COR-L47 (cell line): ENCODE data around the gene IPO11.

Source experiments
- DNase-seq: peaks from one replicate; lab custom pipeline; 2025; lab: John Stamatoyannopoulos, UW

The IPO11 gene

DNA sequence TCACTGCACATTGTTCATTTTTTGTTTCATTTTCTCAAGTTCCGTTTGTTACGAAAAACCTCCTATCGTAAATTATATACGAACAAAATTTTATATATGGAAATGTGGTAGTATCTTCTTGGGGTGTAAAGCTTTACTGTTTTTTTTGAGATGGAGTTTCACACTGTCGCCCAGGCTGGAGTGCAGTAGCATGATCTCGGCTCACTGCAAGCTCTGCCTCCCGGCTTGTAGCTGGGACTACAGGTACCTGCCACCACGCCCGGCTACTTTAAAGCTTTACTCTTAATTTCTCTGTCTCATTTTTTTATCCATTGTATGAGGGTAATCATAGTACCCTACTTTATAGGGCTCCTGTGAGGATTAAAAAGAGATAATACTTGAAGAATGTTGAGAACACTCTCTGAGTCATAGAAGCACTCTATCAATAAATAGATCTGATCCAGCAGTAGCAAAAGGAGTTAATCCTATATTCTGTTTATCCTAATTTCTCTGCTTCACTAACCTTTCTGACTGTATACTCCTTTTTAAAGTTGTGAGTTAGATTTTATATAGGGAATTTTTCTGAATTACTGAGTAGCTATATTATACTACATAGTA lies 160.5 kb downstream of the IPO11 start:
- no peak for DNase-seq

DNA sequence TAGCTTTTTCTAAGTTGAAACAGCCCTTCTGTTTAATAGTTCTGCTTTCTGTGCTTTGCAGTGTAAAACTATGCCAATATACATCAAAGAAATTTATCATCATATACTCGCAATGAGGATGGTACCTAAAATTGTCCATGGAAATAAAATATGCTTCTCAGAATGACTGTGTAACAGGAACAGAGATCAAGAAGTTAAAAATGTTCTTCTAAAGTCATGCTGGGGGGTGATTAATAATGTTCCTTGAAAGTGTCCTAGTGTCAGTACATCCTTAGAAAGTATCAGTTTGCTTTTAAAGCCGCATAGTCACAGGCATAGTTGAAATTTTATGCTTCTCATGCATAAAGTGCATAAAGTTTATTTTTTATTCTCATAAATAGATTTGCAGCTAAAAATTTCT lies 162.0 kb downstream of the IPO11 start:
- DNase-seq: no peak

DNA sequence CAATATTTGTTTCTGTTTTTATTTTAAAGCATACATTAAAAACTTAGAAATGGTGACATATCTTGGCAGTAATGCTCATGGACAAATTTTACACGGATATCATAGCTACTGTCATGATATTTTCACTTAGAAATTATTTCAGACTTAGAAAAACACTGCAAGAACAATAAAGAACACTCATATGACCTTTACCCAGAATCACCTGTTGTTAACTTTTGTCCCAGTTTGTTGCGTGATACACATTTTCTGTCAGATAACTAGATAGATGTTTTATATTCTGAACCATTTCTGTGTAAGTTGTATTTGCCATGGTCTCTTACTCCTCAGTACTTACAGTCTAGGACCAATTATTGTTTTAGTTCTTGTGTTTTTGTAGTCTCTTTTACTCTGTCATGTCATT lies 162.5 kb downstream of the IPO11 start:
- no peak for DNase-seq

DNA sequence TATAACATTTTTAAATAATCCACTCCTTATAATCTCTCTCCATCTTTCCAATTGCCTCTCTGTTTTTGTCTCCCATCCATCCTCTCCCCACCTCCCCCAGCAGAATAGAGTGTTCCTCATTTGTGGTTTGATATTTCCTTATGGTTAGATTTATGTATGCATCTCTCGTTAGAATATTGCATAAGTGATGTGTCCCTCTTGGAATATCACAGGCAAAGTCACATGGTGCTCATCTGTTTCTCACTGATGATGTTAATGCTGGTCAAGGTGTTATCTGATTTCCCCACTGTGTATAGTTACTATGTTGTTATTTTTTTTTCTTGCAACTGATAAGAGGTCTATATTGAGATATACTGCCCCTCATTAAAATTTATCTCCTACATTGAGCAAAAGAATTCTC lies 162.9 kb downstream of the IPO11 start:
- no peak for DNase-seq

DNA sequence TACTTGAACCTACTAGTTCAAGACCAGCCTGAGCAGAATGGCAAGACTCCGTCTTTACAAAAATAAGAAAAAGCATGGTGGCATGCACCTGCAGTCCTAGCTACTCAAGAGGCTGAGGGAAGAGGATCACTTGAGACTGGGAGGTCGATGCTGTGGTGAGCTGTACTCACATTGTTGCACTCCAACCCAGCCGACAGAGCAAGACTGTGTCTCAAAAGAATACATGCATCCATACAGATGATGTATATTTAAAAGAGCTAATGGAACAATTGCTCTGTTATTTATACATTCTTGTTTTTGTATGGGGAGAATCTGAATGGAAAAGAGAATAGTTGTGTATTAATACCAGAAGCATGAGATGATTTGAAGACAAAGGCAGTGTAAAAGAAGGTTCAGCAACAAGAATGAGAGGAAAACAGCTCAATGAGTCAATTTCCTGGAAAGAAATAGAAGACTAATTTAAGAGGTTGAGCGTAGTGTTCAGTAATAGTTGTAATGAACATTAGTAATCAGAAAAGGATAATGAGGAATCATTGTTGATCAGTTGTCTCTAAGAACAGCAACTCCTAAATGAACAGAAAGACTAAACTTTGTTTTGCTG lies 164.1 kb downstream of the IPO11 start:
- DNase-seq: no peak

DNA sequence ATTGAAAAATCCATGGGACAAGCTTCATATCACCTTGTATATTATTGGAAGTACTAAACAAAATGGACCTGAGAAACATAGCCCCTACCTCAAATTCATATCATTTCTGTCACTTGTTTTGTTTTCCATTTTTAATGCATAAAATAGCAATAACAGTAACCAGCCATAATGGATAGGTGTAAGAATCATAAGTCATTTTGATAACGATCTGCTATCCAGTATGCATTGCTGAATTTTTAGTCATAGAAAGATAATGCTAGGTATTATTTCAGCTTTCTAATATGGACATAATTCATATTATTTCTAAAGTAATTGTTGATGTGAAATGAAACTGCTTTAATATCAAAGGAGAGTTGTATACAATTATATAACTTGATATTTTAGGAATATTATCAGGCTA lies 164.9 kb downstream of the IPO11 start:
- no peak for DNase-seq

DNA sequence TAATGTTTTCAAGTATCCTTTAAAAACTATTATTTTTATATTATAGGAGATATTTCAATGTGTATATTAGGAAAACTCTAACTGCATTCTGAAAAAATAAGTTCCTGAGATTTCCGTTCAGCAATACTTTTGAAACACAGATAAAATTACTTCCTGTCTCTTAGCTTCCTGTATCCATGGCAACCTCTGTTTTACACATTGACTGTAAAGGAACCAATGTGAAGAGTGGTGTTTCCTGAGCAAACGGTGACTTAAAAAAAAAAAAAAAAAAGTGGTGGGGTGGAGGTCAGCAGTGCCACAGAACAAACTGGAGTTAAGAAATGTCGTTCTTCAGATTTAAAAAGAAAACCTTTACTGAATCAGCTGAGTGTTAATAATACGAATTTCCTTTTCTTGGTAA lies 166.0 kb downstream of the IPO11 start, which contains the start of gene LRRC70:
LRRC70 (plus strand) TSS at position 280 of the 400 bp plus-strand sequence. CDS start 620 bp downstream, outside the sequence.
- DNase-seq: no peak

DNA sequence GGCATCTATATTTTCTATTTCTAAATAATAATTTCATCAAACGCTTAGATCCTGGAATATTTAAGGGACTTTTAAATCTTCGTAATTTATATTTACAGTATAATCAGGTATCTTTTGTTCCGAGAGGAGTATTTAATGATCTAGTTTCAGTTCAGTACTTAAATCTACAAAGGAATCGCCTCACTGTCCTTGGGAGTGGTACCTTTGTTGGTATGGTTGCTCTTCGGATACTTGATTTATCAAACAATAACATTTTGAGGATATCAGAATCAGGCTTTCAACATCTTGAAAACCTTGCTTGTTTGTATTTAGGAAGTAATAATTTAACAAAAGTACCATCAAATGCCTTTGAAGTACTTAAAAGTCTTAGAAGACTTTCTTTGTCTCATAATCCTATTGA lies 167.2 kb downstream of the IPO11 start:
- no peak for DNase-seq

DNA sequence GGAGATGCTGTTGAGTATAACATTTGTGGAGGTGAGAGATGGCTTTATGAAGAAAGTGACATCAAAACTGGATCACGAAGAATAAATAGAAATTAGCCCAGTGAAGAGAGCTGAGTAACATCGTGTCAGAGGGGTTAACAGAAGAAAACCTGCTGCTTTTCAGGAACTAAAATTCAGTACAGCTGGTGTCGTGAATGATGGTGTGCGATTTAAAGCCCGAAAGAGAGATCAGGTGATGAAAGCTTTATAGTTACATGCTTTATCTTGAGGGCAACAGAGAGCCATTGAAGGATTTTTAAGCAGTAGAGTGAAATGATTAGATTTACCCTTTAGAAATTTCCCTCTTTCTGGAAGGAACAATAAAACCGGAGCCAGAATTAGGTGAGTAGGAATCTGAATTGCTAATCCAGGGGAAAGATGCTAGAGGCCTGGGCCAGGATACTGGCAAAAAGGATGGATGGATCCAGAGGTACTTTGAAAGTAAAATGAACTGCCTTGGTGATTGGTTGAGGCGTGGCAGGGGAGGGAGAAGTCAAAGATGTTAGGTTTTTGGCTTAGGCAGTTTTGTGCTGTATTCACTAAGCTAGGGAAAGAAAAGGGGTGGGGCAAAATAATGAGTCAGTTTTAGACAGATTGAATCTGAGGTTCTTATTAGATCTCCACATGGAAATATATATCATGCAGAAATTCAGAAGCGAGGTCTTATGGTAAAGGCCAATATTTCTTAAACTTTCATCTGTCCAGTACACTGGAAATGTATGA lies 169.5 kb downstream of the IPO11 start:
- DNase-seq: no peak

DNA sequence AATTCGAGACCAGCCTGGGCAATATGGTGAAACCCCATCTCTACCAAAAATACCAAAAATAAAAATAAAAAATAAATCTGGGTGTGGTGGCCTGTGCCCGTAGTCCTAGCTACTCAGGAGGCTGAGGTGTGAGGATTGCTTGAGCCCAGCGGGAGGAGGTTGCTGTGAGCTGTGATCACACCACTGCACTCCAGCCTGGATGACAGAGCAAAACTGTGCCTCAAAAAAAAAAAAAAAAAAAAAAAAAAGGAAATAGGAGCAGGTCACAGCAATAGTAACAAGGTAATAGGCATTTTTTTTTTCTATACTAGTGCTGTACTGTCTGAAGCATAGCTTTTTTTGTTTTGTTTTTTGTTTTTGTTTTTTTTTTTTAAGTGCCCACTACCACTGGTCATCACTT lies 171.8 kb downstream of the IPO11 start:
- no peak for DNase-seq

DNA sequence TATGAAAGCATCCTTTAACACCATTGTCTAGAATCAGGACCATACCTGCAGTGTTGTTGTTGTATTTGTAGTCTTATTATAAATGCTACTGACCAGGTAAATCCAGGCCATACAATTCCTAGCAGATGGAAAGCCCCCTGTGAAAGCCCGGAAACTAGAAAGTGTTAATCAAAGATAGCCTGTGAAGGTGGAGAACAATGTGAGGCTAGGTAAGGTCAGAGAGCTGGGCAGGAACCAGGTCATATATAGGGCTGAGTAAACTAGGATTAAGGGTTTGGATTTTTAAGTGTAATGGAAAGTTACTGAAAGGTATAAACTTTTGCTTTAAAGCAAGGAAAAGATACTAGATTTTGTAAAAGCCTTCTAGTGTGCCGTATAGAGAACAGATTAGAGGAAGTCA lies 172.7 kb downstream of the IPO11 start:
- no peak for DNase-seq

DNA sequence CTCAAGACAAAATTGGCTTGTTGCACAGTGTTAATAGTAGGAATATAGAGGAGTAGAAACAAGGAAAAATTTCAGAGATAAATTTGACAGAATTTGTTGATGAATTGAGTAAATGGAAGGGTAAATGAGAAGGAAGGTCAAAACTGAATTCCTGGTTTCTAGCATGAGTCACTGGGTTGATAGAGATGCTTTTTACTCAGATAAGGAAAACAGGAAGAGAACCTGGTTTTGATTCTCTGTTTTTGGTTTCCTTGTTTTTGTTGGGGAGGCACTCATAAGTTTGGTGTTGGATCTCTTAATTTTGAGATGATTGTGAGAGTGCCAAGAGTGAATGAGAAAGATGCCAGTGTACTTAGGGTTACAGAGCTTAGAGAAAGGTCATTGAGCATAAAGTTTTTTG lies 173.2 kb downstream of the IPO11 start:
- no peak for DNase-seq

DNA sequence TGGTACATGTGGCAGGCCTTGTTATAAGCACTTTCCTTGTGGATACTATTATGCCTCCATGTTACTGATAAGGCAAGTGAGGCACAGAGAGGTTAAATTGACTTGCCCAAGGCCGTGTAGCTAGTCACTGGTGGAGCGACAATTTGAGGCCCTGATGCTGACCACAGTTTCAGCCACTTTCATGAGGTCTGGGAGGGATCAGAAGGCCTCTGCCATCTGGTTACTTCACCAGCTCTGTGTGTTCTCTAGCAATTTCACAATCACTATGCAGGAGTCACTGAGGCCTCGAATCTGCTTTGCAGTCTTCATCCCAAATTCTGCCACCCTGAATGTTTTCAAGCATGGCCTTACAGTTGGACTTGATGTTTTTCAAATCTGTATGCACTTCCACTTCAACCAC lies 175.2 kb downstream of the IPO11 start:
- DNase-seq: no peak

DNA sequence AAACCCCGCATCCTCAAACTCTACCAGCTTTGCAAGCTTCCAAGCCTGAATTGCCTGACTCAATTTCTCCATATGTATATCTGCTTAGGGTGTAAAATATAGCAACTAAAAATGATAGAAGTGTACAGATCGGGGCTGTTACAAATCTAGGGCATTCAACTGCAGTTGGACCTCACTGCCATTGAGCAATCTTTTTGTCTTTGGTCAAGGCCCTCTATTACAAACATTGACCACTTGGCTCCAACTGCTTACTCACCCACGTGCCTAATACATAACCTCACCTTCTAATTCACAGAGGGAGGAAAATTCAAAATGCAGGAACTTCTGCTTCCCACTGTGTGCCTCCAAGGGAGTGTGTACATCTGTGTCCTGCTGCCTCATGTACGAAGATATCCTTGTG lies 176.1 kb downstream of the IPO11 start:
- no peak for DNase-seq

DNA sequence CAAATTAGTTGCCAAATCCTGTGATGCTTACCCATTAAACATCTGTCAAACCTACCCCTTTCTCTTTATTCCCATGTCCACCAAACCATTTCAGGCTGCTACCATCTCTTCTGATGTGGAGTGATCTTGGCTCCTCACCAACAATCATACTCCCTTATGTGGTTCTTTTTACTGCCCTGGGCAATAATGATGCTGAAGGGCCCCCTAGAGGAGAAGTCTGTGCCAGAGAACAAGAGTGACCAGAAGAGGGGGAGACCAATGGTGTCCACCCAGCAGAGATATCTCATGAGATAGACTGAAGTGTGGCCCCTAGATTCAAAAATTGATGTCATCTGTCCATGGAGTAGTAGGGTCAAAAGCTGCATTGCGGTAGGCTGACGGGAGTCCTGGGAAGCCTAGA lies 176.9 kb downstream of the IPO11 start:
- DNase-seq: no peak

DNA sequence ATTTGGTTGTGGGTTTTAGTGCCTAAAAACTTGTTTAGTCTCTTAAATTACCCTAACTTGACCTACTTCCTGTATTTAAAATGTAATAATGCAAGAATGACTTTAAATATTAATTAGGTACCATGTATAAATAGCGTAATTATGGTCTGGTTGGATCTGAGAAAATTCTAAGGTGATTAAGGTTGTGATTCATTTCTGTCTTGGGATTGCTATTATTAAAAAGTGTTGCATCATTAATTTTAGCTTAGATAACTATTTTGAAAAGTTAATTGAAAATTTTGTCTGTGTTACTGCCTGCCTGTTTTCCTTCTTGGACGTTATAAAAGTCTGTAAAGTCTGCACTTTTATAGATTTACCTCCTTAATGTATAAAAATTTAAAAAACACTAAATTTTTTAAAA lies 177.8 kb downstream of the IPO11 start:
- DNase-seq: no peak

DNA sequence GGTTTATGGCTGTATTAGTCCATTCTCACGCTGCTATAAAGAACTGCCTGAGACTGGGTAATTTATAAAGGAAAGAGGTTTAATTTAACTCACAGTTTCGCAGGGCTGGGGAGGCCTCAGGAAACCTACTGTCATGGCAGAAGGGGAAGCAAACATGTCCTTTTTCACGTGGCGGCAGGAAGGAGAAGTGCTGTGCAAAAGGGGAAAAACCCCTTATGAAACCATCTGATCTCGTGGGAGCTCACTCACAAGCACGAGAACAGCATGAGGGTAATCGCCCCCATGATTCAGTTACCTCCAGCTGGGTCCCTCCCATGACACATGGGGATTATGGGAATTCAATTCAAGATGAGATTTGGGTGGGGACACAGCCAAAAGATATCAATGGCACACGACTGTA lies 180.0 kb downstream of the IPO11 start:
- DNase-seq: no peak

DNA sequence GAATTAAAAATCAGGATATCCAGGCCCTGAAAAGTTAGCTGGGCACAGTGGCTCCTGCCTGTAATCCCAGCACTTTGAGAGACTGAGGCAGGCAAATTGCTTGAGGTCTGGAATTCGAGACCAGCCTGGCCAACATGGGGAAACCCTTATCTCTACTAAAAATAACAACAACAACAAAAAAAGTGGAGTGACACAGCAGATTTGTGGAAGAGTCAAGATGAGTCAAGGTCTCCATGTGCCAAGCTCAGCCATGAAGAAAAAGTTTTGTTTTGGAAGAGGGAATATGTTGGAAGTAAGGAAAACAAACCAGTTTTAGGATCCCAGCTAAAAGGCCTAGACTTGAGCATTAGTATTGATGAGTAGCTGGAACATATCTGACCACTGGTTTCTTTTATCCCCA lies 180.8 kb downstream of the IPO11 start:
- no peak for DNase-seq

DNA sequence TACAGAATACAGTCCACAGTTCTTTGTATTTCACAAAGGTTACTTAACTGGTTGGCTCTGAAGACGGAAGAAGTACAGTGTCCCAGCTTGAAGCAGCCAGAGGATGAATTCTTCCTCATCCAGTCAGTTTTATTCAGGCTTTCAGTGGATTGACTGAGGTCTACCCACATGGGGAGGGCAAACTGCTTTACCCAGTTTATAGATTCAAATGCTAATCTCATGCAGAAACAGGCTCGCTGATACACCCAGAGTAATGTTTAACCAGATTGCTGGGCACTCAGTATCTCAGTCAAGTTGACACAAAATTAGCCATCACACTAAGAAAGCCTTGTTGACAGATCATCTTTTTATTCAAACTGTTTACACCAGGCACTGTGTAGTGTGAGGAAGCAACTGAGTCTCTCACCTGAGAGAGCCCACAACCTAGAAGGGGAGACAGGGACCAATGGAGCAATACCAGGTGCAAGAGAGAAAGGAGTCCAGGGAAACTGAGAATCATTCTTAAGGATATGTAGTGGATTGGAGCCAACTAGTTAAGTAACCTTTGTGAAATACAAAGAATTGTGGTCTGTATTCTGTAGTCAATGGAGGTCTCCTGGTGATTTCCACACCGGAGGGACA lies 181.9 kb downstream of the IPO11 start:
- no peak for DNase-seq

DNA sequence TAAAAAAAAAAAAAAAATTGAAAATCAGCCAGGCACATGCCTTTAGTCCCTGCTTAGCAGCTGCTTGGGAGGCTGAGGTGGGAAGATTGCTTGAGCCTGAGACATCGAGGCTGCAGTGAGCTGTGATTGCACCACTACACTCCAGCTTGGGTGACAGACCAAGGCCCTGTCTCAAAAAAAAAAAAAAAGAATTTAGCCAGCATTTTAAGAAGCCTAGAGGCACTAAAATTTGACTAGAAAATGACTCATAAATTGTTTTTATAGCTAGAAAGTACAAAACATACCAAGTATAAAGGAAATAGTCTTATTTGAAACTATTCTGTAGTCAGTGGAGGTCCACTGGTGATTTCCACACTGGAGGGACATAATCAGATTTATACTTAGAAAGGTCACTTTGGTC lies 183.5 kb downstream of the IPO11 start:
- no peak for DNase-seq

DNA sequence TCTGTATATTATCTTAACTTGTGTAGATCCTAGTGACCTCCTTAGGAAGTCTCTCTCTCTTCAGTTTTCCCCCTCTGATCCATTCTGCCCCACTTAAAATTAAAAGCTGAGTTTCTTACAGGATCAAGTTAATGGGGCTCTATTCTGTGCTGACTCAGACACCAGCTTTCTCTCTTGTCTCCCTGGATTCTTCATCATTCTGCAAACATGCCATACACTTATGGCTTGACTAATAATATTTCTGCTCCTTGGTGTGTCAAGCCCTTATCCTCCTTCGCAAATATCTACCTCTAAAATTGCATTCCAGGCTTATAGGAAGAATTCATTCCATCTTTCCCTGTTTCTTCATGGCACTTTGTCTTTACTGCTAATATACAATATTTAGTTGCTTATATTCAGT lies 184.1 kb downstream of the IPO11 start:
- no peak for DNase-seq

DNA sequence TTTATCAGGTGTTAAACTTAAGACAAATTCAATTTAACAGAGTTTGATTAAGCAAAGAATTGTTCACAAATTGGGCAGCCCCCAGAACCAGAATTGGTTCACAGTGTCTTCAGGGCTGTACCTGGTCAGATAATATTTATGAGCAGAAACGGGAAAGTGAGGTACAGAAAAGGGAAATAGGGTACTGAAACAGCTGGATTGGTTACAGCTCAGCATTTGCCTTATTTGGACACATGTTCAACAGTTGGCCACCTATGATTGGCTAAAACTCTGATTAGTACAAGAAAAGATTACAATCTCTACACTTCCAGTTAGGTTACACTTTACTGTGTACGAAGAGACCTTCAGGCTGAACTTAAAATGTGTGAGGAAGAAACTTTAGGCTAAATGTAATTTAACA lies 184.8 kb downstream of the IPO11 start:
- no peak for DNase-seq
